ENCODE results near the gene ITGAD.

Gene ITGAD

DNA sequence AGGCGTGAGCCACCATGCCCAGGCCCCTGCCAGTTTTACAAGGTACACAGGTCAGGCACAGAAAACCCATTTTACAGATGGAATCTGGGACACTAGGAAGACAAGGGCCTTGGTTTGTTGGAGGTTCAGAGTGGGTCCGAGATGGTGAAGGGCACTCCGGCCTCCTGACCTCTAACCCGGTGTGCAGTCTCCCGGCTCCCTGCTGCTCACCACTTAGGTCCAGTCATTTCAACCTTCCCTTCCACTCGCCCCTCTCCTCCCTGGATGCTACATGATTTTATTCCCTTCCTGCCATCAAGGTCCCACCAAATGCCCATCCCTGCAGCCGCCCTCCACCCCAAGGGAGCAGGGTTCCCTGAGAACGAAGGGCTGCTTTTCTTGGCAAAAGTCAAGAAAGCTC lies 29.4 kb upstream of the ITGAD start:
- FAIRE-seq: no peak
- DNase-seq (ENCODE audit: extremely low spot score, insufficient read length, low read depth): no peak

- no peak for FAIRE-seq
- DNase-seq (ENCODE audit: extremely low spot score, insufficient read length, low read depth): no peak
Observed at GRCh38 chr16:31364421-31364820, 28.7 kb upstream of the ITGAD start.

DNA sequence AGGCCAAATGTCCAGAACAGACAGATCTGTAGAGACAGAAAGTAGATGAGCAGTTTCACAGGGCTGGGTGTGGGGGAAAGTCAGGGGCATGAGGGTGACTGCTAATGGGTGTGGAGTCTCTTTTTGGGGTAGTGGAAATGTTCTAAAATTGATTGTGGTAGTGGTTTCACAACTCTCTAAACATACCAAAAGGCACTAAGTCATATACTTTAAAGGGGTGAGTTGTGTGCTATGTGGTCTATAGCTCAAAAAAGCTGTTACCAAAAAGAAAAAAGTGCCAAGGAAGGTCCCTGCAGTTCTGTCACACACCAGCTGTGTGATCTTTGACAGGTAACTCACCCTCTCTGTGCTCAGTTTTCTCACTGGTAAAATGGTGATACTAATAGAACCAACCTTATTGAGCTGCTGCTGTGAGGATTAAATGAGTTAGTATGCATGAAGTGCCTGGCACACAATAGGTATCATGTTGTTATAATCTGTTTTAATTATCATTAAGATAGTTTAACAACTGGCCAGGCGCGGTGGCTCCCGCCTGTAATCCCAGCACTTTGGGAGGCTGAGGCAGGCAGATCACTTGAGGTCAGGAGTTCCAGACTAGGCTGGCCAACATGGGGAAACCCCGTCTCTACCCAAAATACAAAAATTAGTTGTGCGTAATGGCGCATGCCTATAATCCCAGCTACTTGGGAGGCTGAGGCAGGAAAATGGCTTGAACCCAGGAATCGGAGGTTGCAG lies 27.8 kb upstream of the ITGAD start:
- peak; percentile 55 for FAIRE-seq
- DNase-seq (ENCODE audit: extremely low spot score, insufficient read length, low read depth): no peak

DNA sequence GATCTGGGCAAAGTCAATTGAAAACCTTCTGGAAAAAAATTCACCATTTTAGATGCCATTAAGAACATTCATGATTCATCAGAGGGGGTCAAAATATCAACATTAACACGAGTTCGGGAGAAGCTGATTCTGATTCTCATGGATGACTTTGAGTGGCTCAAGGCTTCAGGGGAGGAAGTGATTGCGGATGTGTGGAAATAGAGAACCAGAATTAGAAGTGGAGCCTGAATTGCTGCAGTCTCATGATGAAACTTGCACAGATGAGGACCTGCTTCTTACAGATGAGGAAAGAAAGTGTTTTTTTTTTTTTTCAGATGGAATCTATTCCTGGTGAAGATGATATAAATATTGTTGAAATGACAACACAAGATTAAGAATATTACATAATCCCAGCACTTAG lies 25.3 kb upstream of the ITGAD start:
- FAIRE-seq: no peak

GRCh38 chr16:31371008-31371407 lies 22.1 kb upstream of the ITGAD start:
- FAIRE-seq (no peak), DNase-seq (ENCODE audit: extremely low spot score, insufficient read length, low read depth) (no peak)

More for the DNA sequence above, 25.3 kb upstream of the ITGAD start:
- no peak for DNase-seq (ENCODE audit: extremely low spot score, insufficient read length, low read depth)

GRCh38 chr16:31371619-31372484 lies 21.3 kb upstream of the ITGAD start:
- FAIRE-seq (no peak), DNase-seq (ENCODE audit: extremely low spot score, insufficient read length, low read depth) (no peak)

- no peak for FAIRE-seq
- no peak for DNase-seq (ENCODE audit: extremely low spot score, insufficient read length, low read depth)
Observed at GRCh38 chr16:31373235-31373634, 19.9 kb upstream of the ITGAD start.

GRCh38 chr16:31375231-31375630 lies 17.9 kb upstream of the ITGAD start:
- FAIRE-seq: no peak

GRCh38 chr16:31376705-31377104 lies 16.4 kb upstream of the ITGAD start:
- FAIRE-seq: no peak

More at GRCh38 chr16:31375231-31375630, 17.9 kb upstream of the ITGAD start:
- no peak for DNase-seq (ENCODE audit: extremely low spot score, insufficient read length, low read depth)

DNA sequence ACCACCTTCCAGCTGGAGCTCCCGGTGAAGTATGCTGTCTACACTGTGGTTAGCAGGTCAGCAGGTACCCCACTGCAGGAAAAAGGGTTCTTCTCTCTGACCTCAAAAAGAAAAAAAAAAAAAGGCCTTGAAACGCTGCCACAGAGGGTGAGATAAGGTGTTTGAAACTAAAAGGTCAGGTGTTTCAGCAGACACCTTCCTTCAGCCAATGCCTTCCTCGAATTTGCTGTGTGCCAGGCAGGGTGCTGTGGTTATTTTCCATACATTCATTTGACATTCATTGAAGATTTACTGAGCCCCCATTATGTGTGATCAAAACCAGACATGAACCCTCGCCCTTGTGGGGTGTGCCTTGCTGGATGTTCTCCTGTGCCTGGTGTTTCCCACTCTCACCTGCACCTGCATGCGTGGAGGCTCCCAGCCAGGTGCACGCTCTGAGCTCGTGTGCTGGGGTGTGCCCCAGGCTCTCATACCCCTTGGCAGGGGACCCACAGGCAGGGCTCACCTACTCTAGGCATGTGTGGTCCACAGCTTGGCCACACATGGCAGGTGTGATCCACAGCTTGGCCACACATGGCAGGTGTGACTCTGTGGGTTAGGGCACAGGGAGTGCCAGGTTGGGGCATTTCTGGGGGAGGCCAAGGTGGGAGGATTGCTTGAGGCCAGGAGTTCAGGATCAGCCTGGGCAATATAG lies 15.8 kb upstream of the ITGAD start:
- no peak for DNase-seq (ENCODE audit: extremely low spot score, insufficient read length, low read depth)
- FAIRE-seq: no peak

More at GRCh38 chr16:31376705-31377104, 16.4 kb upstream of the ITGAD start:
- no peak for DNase-seq (ENCODE audit: extremely low spot score, insufficient read length, low read depth)

GRCh38 chr16:31380201-31380600 lies 12.9 kb upstream of the ITGAD start:
- FAIRE-seq: no peak
- DNase-seq (ENCODE audit: extremely low spot score, insufficient read length, low read depth): no peak

GRCh38 chr16:31382485-31383161 lies 10.5 kb upstream of the ITGAD start:
- FAIRE-seq: peak; percentile 71
- DNase-seq (ENCODE audit: extremely low spot score, insufficient read length, low read depth): peak; percentile 55

DNA sequence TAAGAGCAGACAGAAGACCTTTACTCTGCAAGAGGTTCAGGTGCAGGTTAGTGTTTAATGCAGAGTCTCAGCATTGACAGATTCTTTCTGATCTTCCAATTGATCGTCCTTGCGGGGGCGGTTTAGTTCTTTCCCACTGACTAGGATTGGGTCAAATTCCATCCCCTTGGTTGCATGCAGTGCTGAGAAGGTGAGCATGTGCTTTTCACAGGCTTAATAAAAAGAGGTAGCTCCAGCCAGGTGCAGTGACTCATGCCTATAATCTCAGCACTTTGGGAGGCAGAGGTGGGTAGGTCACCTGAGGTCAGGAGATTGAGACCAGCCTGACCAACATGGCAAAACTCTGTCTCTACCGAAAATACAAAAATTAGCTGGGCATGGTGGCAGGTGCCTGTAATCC lies 7.5 kb upstream of the ITGAD start:
- DNase-seq (ENCODE audit: extremely low spot score, insufficient read length, low read depth): no peak
- no peak for FAIRE-seq

GRCh38 chr16:31386157-31386984 lies 6.8 kb upstream of the ITGAD start:
- no peak for FAIRE-seq
- DNase-seq (ENCODE audit: extremely low spot score, insufficient read length, low read depth): no peak

DNA sequence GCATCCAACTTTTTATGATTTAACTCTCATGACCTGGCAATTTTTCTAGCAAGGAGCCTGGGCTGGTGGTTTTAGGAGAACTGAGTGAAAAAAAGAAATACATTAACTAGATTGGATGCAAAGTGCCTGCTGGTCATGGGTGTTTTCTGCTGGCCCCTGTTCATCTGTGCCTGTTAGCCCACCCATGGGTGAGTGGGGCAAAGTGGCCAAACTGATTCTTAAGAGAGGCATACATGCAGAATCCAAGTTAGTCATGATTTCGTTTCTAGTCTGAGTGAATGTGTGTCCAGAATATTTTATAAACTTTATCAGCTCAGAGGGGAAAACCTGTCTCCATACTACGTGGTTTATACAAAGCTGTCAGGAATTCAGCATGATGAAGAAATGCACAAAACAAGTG lies 4.6 kb upstream of the ITGAD start:
- no peak for FAIRE-seq
- no peak for DNase-seq (ENCODE audit: extremely low spot score, insufficient read length, low read depth)

DNA sequence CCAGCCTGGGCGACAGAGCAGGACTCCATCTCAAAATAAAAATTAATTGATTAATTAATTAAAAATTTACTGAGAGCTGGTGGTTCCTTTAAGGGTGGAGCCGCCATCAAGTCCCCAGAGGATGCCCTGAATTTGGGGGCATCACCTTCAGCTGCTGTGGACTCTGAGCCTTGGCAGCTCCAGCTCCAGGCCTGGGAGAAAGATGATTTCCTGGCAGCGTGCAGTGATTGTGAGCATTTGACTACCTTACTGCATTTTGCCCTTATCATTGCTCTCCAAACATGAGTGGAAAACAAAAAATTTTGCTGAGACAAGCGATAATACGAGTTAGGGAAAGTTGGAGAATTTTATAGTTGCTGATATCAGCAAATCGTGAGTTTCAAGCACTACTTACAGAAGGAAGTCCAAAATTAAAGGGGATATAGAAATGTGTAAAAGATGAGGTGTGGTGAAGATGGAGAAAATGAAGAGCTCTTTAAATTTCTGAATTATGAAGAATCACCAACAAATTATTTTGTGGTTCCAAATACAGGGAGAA lies 2.6 kb upstream of the ITGAD start:
- no peak for FAIRE-seq
- no peak for DNase-seq (ENCODE audit: extremely low spot score, insufficient read length, low read depth)

DNA sequence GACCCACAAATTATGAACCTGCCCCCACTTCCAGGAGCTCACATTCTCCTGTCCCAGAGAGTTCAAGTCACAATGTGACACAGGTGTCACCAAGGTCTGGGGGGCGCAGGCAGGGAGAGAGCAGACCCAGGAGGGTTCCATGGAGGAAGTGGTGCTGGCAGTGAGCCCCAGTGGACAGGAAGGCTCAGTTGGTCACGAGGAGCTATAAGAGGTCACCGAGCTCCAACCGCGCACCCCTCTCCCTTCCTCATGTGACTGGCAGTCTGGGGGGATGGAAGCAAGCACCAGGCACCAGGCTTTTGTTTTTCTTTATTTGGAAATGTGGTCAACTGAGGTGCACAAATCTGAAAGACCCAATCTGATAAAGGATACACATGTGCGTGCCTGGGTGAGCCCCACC lies 2.5 kb downstream of the ITGAD start:
- FAIRE-seq: no peak
- DNase-seq (ENCODE audit: extremely low spot score, insufficient read length, low read depth): no peak

DNA sequence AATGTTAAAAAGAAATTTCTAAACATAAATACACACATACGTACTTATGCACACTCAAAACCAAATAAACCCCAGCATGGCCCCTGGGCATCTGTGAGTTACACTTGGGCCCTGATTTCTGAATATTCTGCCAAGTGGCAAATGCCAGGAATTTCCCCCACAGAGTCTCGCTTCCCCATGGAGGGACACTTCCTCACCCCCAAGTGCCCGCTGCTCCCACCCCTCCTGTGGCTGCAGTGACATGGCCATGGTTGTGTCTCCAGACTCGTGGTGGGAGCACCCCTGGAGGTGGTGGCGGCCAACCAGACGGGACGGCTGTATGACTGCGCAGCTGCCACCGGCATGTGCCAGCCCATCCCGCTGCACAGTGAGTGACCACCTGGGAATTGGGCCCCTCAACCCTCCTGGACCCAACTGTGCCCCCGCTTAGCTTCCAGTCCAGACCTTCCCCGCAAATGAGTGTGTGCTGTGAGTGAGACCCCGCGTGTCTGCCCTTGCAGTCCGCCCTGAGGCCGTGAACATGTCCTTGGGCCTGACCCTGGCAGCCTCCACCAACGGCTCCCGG lies 4.0 kb downstream of the ITGAD start:
- FAIRE-seq: no peak

DNA sequence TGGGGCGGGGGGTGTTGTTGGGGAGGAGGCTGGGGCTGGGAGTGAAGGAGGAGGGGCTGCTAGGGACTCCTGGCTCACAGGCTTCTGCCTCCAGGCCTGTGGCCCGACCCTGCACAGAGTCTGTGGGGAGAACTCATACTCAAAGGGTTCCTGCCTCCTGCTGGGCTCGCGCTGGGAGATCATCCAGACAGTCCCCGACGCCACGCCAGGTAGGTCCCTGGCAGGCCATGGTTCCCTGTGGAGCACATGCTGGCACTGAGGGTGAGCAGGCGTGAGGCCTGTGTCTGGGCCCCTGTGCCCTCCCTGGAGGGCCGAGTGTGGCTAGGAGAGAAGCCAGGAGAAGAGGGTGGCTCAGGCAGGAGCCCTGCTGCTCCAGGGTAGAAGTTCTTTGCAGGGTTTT lies 4.6 kb downstream of the ITGAD start:
- DNase-seq (ENCODE audit: extremely low spot score, insufficient read length, low read depth) (no peak), FAIRE-seq (no peak)

More for the DNA sequence above, 4.0 kb downstream of the ITGAD start:
- no peak for DNase-seq (ENCODE audit: extremely low spot score, insufficient read length, low read depth)
